Prostate gland (tissue), 2 donors: ENCODE data around the gene MRPL27.

Experiments
- POLR2A ChIP-seq: fragments of 450-650 bp; IDR thresholded peaks from one replicate; pipeline ENCODE4 v1.6.1; 2016; ENCODE audit warnings: antibody characterized with exemption, mild to moderate bottlenecking
- POLR2AphosphoS5 ChIP-seq: sonication (generic); formaldehyde crosslinking; IDR thresholded peaks from one replicate; pipeline ENCODE4 v1.6.1; 2017; ENCODE audit warnings: antibody characterized with exemption
- TF ChIP-seq, protein P1 (sequence below), 4 experiments: fragments of 200-600 bp in 2 of 4; fragments of 450-650 bp in 2 of 4; sonication (generic) in 2 of 4; IDR thresholded peaks; 1 replicate in 3 of 4; 2 replicates in 1 of 4; pipeline ENCODE4 v1.5.1; 2016 to 2019; ENCODE audit warnings: antibody characterized with exemption in 4 of 4, mild to moderate bottlenecking in 2 of 4, moderate library complexity in 2 of 4

DNA sequence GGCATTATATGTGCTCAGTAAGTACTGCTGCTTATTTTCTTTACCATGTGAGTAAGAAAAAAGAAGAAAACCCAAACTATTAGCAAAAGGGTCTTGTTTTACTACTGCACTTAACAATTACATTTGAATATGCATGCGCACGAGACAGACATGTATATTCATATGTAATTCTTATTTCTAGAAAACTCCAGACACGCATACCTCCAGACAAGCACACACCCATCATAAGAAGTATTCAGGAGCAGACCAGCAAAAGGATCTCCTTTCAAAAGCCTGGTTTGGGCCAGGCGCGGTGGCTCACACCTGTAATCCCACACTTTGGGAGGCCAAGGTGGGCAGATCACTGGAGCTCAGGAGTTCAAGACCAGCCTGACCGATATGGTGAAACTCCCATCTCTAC, 16.6 kb upstream of the MRPL27 start:
- TF ChIP-seq, protein P1, sequence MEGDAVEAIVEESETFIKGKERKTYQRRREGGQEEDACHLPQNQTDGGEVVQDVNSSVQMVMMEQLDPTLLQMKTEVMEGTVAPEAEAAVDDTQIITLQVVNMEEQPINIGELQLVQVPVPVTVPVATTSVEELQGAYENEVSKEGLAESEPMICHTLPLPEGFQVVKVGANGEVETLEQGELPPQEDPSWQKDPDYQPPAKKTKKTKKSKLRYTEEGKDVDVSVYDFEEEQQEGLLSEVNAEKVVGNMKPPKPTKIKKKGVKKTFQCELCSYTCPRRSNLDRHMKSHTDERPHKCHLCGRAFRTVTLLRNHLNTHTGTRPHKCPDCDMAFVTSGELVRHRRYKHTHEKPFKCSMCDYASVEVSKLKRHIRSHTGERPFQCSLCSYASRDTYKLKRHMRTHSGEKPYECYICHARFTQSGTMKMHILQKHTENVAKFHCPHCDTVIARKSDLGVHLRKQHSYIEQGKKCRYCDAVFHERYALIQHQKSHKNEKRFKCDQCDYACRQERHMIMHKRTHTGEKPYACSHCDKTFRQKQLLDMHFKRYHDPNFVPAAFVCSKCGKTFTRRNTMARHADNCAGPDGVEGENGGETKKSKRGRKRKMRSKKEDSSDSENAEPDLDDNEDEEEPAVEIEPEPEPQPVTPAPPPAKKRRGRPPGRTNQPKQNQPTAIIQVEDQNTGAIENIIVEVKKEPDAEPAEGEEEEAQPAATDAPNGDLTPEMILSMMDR (IDR thresholded peaks at IDR 0.05), result no peak
- TF ChIP-seq POLR2A, result no peak
- TF ChIP-seq POLR2AphosphoS5, result no peak
